NB4 (cell line): ENCODE data around the gene GPRIN2.
"Not testable (repeated sequence)": the region's sequence is repeated elsewhere in the genome, so short reads cannot be mapped to it uniquely, and the experiment has no call there.

Experiments used
- DNase-seq: peaks from one replicate; pipeline ENCODE4 v3.0.0; 2010; ENCODE audit warnings: low read depth
- H3K4me3 ChIP-seq: one replicate; pipeline ENCODE4 v1.5.1; 2011; ENCODE audit warnings: mild to moderate bottlenecking, low read depth, low read length, moderate library complexity
- CTCF ChIP-seq: IDR thresholded peaks from one replicate; pipeline ENCODE4 v1.5.1; 2012; ENCODE audit warnings: low read depth, low read length
- MAX ChIP-seq: IDR thresholded peaks from 2 replicates; pipeline ENCODE4 v1.6.1; 2011; ENCODE audit warnings: low read depth, low read length
- MYC ChIP-seq: IDR thresholded peaks from 2 replicates; pipeline ENCODE4 v1.6.1; 2011; ENCODE audit warnings: low read depth, low read length
- POLR2A ChIP-seq: IDR thresholded peaks from 2 replicates; pipeline ENCODE4 v1.6.1; 2011; ENCODE audit warnings: mild to moderate bottlenecking; ENCODE audit not compliant: insufficient read length; ENCODE audit errors: extremely low read depth

GPRIN2 gene

DNA sequence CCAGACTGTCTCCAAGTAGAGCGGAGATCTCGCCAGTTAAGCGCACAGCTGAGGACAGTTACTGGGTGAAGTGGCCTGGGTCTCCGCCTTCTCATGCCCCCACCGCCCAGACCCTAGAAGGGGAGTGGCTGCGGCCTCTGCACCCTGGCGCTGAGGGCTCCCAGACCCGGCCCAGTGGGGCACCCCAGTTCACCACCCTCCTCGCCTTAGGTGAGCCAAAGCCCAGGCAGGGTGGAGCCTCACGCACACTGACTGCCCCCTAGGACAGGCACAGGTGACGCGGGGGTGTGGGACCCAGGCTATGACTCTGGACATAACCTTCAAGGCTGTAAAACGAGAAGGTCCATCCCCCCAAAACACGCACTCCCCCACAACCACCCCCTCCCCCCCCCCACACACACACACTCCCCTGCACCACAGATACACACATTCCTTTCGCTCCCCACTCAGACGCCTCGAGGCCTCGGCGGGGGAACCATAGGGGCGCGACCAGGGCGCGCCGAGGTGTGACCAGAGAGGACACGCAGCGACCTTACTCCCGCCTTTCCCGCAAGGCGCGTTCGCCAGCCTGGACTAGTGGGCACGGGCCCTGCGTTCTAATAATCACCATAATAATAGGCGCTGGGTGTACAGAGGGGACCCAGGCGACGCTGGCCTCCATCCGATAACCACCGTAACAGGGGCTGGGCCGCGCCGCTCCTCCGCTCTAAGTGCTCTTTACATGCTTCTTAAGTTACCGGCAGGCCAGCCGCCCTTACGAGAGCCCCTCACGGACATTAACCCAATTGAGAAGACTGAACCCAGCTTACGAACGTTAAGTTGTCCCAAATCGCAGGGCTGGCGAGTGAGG, 21.4 kb upstream of the GPRIN2 start:
- DNase-seq, H3K4me3 ChIP-seq: not testable (repeated sequence)

- H3K4me3 ChIP-seq, DNase-seq: not testable (repeated sequence)
These were observed 17.4 kb upstream of the GPRIN2 start for GRCh38 chr10:46573884-46574283.

- not testable (repeated sequence) for H3K4me3 ChIP-seq, DNase-seq
These were observed 16.9 kb upstream of the GPRIN2 start for GRCh38 chr10:46573314-46573713.

DNA sequence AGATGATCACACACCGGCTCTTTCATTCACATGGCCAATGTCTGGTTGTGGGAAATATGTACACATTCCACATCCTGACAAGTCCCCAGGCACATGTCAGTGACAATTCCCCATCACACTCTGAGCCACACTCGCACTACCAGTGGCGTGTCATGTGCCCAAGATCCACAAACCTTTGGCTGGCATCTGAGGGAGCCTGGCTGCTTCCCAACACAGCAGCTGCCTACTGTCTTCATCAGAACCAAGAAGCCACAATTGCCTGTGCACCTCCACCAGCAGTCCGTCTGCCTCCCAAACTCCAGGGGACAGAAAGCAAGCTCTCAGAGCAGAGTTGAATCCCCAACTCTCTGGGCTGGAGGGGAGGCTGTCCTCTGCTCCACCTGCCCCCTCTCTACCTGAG, 16.3 kb upstream of the GPRIN2 start:
- H3K4me3 ChIP-seq, DNase-seq: not testable (repeated sequence)

DNA sequence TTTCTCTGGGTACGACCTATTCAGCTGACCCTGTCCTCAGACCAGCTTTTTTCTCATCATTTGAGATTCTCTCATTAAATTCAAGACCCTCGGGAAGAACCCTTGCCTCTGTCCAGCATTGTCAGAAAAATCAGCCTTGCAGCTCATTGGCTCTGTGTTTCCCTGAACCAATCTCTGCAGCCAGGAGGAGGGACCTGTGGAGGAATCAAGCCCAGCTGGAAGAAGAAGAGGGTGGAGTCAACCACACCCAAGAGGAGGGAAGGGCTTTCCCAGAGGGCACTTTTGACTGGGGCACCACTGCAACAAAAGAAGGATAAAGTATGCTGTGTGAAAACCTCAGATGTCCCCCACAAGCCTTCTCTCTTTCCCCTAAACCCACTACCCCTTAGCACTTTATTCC, 14.2 kb upstream of the GPRIN2 start:
- not testable (repeated sequence) for H3K4me3 ChIP-seq

DNA sequence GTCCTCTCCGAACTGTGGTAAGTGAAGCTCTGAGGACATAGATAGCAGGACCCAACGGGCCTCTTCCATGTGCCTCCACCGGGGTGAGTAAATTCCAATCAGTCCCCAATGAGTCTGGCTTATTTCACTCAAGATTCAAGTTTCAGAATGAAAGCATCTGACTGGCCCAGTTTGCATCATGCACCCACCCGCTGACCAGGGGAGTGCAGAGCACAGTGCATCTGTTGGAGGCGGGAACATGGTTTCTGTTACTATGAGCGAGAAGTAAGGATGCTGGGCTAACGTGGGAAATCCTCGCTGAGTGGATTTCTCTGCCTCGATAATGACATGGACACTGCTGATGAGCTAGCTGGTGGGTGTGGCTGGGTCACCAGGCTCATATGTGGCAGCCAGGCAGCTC, 10.7 kb upstream of the GPRIN2 start:
- H3K4me3 ChIP-seq, DNase-seq: not testable (repeated sequence)

More for the DNA sequence above, 14.2 kb upstream of the GPRIN2 start:
- DNase-seq, result not testable (repeated sequence)

DNA sequence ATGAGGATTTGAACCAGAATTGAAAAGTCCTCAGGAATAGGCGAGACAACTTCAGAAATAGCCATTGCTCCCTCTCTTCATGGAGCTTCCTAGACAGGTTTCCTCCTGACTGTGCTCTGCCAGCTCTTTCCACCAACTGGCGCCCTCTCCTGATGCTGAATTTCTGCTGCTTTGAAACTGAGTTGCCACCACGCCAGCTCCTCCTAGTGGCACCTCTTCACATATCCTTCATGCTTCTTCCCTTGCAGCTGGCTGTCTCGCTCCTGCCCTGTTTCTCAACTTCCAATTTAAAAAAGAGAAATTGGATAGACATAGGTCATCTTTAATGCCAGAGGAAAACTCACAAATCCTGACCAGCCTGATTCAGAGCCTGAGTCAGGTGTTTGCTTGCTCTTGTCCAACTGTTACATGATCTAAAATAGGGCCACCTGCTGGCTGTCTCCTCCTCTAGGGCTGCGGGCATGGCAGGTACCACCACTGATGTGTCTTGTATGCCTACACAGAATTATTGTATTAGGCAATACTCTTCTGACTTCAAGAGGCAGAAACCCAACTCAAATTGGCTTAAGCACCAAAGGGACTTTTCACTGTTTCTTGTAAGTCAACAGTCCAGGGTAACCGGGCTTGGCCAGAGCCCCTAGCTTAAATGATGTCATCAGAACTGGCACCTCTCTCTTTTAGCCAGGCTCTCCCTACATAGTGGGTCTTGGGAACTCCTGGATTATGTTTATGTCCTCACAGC, 9.3 kb upstream of the GPRIN2 start:
- peak; percentile 95 for TF ChIP-seq CTCF

GRCh38 chr10:46560952-46561351, 4.5 kb upstream of the GPRIN2 start:
- H3K4me3 ChIP-seq, result no peak overlapping the region
- TF ChIP-seq MYC (no peak), MAX (no peak), CTCF (no peak), POLR2A (no peak)
- no peak for DNase-seq

More for the DNA sequence above, 9.3 kb upstream of the GPRIN2 start:
- not testable (repeated sequence) for H3K4me3 ChIP-seq
- peak; percentile 85 for DNase-seq

GRCh38 chr10:46560381-46560780, 3.9 kb upstream of the GPRIN2 start:
- TF ChIP-seq MAX (no peak), MYC (no peak), CTCF (no peak), POLR2A (no peak)
- H3K4me3 ChIP-seq, result no peak overlapping the region
- DNase-seq, result no peak
